Nephron progenitor cell (in vitro differentiated cells): ENCODE results near the gene CACNA1B.

Experiments
- DNase-seq: peaks from one replicate; pipeline ENCODE4 v3.0.0; 2021
- H3K27ac Mint-ChIP-seq: 2 replicates; pipeline ENCODE4 v1.8.0; 2021; ENCODE audit warnings: mild to moderate bottlenecking, moderate library complexity, mixed read lengths
- H3K27me3 Mint-ChIP-seq: 2 replicates; pipeline ENCODE4 v1.8.0; 2021; ENCODE audit warnings: mild to moderate bottlenecking, low read depth, mixed read lengths; ENCODE audit not compliant: poor library complexity
- H3K36me3 Mint-ChIP-seq: 2 replicates; pipeline ENCODE4 v1.8.0; 2021; ENCODE audit warnings: low read depth, mixed read lengths
- H3K4me1 Mint-ChIP-seq: 2 replicates; pipeline ENCODE4 v1.8.0; 2021; ENCODE audit warnings: mixed read lengths
- H3K4me3 Mint-ChIP-seq: 2 replicates; pipeline ENCODE4 v1.8.0; 2021; ENCODE audit warnings: mild to moderate bottlenecking, moderate library complexity, mixed read lengths
- H3K9me3 Mint-ChIP-seq: 2 replicates; pipeline ENCODE4 v1.8.0; 2021; ENCODE audit warnings: mild to moderate bottlenecking, moderate library complexity, mixed read lengths
- TF ChIP-seq, protein P1 (sequence below): fragments of 200-600 bp; sonication (generic); IDR thresholded peaks from 2 replicates; pipeline ENCODE4 v1.5.0; 2021; ENCODE audit warnings: antibody characterized with exemption

The CACNA1B gene

DNA sequence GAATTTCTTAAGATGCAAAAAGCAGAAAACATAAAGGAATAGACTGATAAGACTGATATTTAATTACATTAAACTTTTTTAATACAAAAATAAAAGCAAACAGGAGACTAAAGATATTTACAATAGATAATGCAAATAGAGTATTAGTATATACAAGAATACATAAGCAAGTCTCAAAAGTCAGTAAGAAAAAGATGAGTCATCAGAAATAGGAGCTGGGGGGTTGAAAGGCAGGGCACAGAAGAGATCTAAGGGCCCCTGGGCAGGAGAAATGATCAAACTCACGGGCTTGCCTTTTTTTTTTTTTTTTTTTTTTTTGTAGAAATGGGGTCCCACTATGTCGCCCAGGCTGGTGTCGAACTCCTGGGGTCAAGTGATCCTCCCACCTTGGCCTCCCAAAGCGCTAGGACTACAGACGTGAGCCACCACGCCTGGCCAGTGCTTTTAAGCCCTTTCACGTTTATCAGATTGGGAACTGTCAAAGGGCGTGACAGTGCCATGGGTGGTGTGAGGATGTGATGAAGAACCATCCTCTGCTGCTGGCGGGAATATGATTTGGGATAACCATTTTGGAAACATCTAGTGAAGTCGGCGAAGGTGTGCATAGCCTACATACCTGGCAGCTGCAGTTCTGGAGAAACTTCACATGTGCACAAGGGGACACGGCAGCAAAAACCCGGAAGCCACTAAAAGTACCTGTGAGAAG lies 126.1 kb downstream of the CACNA1B start:
- DNase-seq = no peak

DNA sequence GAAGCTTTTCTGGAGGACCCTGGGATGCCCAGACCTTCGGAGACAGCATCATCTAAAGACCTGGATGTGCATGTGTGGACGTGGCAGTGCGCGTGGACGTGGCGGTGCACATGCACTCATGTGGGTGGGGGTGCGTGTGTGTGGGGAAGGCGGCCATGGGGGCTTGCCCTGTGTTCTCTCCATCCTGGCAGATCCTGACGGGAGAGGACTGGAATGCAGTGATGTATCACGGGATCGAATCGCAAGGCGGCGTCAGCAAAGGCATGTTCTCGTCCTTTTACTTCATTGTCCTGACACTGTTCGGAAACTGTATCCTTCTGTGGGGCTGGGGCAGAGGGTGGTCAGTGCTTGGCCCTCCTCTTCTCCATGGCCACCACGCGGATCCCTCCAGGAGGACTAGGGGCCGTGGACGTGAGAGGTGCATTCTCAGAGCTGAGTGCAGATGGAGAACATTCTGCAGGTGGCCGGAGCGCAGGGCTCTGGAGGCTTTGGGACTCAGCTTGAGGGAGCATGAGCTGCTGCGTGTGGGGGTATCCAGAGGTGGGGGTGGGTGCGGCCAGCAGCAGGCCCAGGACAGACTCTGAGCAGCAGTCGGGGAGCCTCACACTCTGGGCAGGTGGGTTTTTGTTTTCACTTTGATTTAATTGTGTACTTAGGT lies 129.1 kb downstream of the CACNA1B start:
- H3K9me3 Mint-ChIP-seq = no peaks in the 10 kb centered on the region
- TF ChIP-seq, protein P1, sequence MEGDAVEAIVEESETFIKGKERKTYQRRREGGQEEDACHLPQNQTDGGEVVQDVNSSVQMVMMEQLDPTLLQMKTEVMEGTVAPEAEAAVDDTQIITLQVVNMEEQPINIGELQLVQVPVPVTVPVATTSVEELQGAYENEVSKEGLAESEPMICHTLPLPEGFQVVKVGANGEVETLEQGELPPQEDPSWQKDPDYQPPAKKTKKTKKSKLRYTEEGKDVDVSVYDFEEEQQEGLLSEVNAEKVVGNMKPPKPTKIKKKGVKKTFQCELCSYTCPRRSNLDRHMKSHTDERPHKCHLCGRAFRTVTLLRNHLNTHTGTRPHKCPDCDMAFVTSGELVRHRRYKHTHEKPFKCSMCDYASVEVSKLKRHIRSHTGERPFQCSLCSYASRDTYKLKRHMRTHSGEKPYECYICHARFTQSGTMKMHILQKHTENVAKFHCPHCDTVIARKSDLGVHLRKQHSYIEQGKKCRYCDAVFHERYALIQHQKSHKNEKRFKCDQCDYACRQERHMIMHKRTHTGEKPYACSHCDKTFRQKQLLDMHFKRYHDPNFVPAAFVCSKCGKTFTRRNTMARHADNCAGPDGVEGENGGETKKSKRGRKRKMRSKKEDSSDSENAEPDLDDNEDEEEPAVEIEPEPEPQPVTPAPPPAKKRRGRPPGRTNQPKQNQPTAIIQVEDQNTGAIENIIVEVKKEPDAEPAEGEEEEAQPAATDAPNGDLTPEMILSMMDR = no peak
- no peak for DNase-seq
- H3K27ac Mint-ChIP-seq = no peak overlapping the region
- peaks cover 9% of the 10 kb centered on the region for H3K4me1 Mint-ChIP-seq
- H3K4me3 Mint-ChIP-seq = no peak overlapping the region
- peaks cover 3% of the 10 kb centered on the region for H3K27me3 Mint-ChIP-seq
- H3K36me3 Mint-ChIP-seq = no peaks in the 10 kb centered on the region

More for the DNA sequence above, 126.1 kb downstream of the CACNA1B start:
- no peak overlapping the region for H3K4me3 Mint-ChIP-seq
- TF ChIP-seq, protein P1 = no peak
- H3K4me1 Mint-ChIP-seq = peaks cover 9% of the 10 kb centered on the region
- H3K27ac Mint-ChIP-seq = peak overlapping the region; percentile 64
- peaks cover 4% of the 10 kb centered on the region for H3K27me3 Mint-ChIP-seq
- no peaks in the 10 kb centered on the region for H3K36me3 Mint-ChIP-seq
- H3K9me3 Mint-ChIP-seq = no peaks in the 10 kb centered on the region

GRCh38 chr9:138007566-138007917 lies 130.0 kb downstream of the CACNA1B start:
- Mint-ChIP-seq H3K27me3 (peaks cover 3% of the 10 kb centered on the region), H3K36me3 (no peaks in the 10 kb centered on the region), H3K9me3 (no peaks in the 10 kb centered on the region), H3K27ac (no peak overlapping the region), H3K4me3 (no peak overlapping the region), H3K4me1 (peaks cover 9% of the 10 kb centered on the region)
- TF ChIP-seq, protein P1 = no peak
- DNase-seq = no peak

DNA sequence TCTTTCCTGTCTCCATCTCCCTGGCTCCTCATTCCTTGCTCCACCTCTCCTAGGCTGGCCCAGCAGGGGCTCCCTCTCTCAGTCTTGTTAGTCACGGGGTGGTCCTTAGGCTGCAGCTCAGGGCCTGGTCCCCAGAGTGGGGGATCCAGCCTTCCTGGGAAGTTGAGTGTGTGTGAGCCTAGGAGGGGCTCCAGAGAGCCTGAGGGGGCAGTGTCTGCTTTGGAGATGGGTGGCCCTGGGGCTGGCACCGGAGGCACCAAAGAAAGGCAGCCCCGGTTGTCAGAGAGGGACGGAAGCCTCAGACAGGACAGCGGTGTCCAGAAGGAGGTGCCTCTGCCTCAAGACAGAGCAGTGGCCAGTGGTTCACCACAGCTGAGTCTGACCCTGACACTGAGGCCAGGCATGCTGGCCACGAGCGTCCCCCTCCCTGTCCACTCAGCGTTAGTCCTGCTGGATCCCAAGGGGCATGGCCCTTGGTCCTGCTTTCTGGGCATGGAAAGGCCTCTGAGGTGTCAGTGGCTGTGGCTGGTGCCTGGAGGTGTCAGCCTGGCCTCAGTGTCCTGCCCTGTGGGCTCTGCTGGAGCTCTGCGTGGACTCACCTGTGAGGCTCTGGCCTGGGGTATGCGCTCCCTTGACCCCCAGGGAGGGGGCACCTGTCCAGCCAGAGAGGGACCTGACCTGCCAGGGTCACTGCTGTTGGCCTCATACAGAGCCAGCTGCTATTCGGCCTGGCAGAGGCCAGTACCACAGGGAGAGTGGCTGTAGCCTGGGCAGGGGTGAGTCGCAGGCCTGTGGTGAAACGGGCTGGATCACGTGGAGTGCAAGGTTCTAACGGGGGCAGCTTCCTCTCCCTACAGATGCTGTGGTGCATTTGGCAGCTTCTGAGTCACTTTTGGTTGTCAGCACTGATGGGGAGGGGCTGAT lies 130.6 kb downstream of the CACNA1B start:
- TF ChIP-seq, protein P1 = no peak
- peaks cover 3% of the 10 kb centered on the region for H3K27me3 Mint-ChIP-seq
- no peaks in the 10 kb centered on the region for H3K36me3 Mint-ChIP-seq
- H3K27ac Mint-ChIP-seq = no peak overlapping the region
- H3K4me1 Mint-ChIP-seq = peaks cover 9% of the 10 kb centered on the region
- DNase-seq = no peak
- no peaks in the 10 kb centered on the region for H3K9me3 Mint-ChIP-seq
- no peak overlapping the region for H3K4me3 Mint-ChIP-seq

- Mint-ChIP-seq H3K4me1 (peaks cover 9% of the 10 kb centered on the region), H3K9me3 (no peaks in the 10 kb centered on the region), H3K27me3 (peaks cover 3% of the 10 kb centered on the region), H3K27ac (no peak overlapping the region), H3K4me3 (no peak overlapping the region), H3K36me3 (no peaks in the 10 kb centered on the region)
- DNase-seq = no peak
- TF ChIP-seq, protein P1 = no peak
These were observed 131.6 kb downstream of the CACNA1B start for GRCh38 chr9:138009016-138009802.
